Measurements from ENCODE around the gene TANGO6. TPM values are rescaled to one million over a fixed set of nuclear protein-coding genes. Genes with fewer than 3 reads are reported as not detected.

The TANGO6 gene
- total and polyA plus RNA-seq, 10 of the 15 experiments (the other 5 are each of a cell fraction or from before 2014, with no cell fraction given): 1.1 to 20.6 (median 11.0) TPM

DNA sequence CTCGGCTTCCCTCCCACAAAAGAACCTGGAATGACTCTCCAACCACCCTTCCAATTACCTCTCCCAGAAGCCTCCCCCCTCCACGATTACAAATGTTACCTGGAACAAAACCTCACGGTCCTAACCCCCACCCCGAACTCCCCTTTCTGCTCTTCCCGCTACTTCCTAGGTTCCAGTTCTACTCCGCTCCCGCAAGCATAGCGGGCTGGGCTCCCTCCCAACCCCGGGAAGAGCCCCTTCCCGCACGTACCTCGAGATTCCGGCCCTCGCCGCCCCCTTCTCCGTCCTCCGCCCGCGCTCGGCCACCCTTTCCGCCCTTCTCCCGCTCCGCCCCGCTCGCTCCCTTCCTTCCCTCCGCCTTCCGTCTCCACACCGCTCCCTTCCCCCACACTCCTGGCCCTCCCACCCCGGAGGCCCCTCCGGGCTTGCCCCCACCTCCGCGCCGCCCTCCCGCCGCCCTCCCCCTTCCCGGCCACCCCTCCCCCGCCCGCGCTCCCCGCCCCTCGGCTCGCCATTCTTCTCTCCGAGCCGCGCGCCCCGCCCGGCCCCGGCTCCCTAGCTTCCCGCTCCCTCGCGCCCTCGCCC, 288.6 kb downstream of the TANGO6 start (continued):
- TF ChIP-seq E2F8 (IDR thresholded peaks at IDR 0.05; ENCODE audit: low read depth, partially characterized antibody): no peak
- TF ChIP-seq ESRRA (IDR thresholded peaks at IDR 0.05; ENCODE audit: low read length): no peak
- TF ChIP-seq CTCF (IDR thresholded peaks at IDR 0.05 in 2 of 3, conservative IDR thresholded peaks at IDR 0.05 in 1 of 3; ENCODE audit: control insufficient read depth in 2 of 3, extremely low read depth in 1 of 3, insufficient read depth in 1 of 3, low read depth in 3 of 3, low read length in 3 of 3): no peak
- no peak for TF ChIP-seq MYB (IDR thresholded peaks at IDR 0.05; ENCODE audit: borderline replicate concordance, low read depth, low read length)
- TF ChIP-seq, protein P1, sequence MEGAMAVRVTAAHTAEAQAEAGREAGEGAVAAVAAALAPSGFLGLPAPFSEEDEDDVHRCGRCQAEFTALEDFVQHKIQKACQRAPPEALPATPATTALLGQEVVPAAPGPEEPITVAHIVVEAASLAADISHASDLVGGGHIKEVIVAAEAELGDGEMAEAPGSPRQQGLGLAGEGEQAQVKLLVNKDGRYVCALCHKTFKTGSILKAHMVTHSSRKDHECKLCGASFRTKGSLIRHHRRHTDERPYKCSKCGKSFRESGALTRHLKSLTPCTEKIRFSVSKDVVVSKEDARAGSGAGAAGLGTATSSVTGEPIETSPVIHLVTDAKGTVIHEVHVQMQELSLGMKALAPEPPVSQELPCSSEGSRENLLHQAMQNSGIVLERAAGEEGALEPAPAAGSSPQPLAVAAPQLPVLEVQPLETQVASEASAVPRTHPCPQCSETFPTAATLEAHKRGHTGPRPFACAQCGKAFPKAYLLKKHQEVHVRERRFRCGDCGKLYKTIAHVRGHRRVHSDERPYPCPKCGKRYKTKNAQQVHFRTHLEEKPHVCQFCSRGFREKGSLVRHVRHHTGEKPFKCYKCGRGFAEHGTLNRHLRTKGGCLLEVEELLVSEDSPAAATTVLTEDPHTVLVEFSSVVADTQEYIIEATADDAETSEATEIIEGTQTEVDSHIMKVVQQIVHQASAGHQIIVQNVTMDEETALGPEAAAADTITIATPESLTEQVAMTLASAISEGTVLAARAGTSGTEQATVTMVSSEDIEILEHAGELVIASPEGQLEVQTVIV (IDR thresholded peaks at IDR 0.05; ENCODE audit: borderline replicate concordance, partially characterized antibody): no peak
- no peak for TF ChIP-seq JUND (IDR thresholded peaks at IDR 0.05; ENCODE audit: low read depth, low read length)
- TF ChIP-seq TCF12 (IDR thresholded peaks at IDR 0.05; ENCODE audit: low read depth, low read length): no peak
- no peak for TF ChIP-seq HCFC1 (IDR thresholded peaks at IDR 0.05; ENCODE audit: low read length)
- no peak for TF ChIP-seq IRF5 (IDR thresholded peaks at IDR 0.05; ENCODE audit: borderline replicate concordance)
- TF ChIP-seq HDGF (IDR thresholded peaks at IDR 0.05): peak; percentile 90
- TF ChIP-seq, protein P2, sequence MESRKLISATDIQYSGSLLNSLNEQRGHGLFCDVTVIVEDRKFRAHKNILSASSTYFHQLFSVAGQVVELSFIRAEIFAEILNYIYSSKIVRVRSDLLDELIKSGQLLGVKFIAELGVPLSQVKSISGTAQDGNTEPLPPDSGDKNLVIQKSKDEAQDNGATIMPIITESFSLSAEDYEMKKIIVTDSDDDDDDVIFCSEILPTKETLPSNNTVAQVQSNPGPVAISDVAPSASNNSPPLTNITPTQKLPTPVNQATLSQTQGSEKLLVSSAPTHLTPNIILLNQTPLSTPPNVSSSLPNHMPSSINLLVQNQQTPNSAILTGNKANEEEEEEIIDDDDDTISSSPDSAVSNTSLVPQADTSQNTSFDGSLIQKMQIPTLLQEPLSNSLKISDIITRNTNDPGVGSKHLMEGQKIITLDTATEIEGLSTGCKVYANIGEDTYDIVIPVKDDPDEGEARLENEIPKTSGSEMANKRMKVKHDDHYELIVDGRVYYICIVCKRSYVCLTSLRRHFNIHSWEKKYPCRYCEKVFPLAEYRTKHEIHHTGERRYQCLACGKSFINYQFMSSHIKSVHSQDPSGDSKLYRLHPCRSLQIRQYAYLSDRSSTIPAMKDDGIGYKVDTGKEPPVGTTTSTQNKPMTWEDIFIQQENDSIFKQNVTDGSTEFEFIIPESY (IDR thresholded peaks at IDR 0.05): no peak
- TF ChIP-seq, protein P3, sequence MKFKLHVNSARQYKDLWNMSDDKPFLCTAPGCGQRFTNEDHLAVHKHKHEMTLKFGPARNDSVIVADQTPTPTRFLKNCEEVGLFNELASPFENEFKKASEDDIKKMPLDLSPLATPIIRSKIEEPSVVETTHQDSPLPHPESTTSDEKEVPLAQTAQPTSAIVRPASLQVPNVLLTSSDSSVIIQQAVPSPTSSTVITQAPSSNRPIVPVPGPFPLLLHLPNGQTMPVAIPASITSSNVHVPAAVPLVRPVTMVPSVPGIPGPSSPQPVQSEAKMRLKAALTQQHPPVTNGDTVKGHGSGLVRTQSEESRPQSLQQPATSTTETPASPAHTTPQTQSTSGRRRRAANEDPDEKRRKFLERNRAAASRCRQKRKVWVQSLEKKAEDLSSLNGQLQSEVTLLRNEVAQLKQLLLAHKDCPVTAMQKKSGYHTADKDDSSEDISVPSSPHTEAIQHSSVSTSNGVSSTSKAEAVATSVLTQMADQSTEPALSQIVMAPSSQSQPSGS (IDR thresholded peaks at IDR 0.05; ENCODE audit: low read length): no peak
- no peak for TF ChIP-seq CBX3 (IDR thresholded peaks at IDR 0.05; ENCODE audit: borderline replicate concordance, low read depth)
- TF ChIP-seq KAT2A (conservative IDR thresholded peaks at IDR 0.05; ENCODE audit: control insufficient read depth, low read depth, low read length): no peak
- TF ChIP-seq TBL1XR1 (IDR thresholded peaks at IDR 0.05; ENCODE audit: low read depth, low read length): no peak
- no peak; the same call in 1 of the 2 replicates for TF ChIP-seq SMARCA5 (IDR thresholded peaks at IDR 0.05)
- peak in 1 of 2 experiments; percentile 54; a peak in 1 of 3 replicates for TF ChIP-seq EGR1 (IDR thresholded peaks at IDR 0.05; ENCODE audit: borderline replicate concordance in 1 of 2, low read depth in 2 of 2, low read length in 2 of 2)
- no peak for TF ChIP-seq PML (IDR thresholded peaks at IDR 0.05; ENCODE audit: low read length)
